Measurements from ENCODE around the gene ZC3H11A. TPM values are rescaled to one million over a fixed set of nuclear protein-coding genes. Genes with fewer than 3 reads are reported as not detected.
A peak's percentile ranks its signal among the peaks of the same experiment; 100 is the strongest.
"Not testable (repeated sequence)": the region's sequence is repeated elsewhere in the genome, so short reads cannot be mapped to it uniquely, and the experiment has no call there.

Gene ZC3H11A
- total RNA-seq, 1 donor from 2014 or later, result 91.6 TPM

DNA sequence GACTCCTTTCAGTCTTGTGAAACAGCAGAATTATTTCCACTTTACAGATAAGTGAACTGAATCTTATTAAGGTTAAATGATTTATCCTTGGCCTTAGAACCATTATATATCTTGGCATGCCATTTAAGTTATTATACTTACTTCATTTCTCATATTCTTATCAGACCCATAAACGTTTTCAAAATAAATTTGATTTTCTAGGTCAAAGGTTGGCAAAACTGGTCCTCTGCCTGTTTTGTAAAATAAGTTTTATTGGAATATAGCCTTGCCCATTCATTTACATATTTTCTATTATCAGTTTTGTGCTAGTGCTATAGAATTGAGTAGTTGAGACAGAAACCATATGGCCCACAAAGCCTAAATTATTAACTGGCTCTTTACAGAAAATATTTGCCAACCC, 33.1 kb downstream of the ZC3H11A start:
- no peaks in the 10 kb centered on the region for H3K9me3 Mint-ChIP-seq
- no peaks in the 10 kb centered on the region for H3K27me3 Mint-ChIP-seq
- H3K36me3 Mint-ChIP-seq (ENCODE audit: low read depth), result peaks cover 74% of the 10 kb centered on the region
- no peak for ATAC-seq (ENCODE audit: low read depth)
- CTCF ChIA-PET, result no interaction called here
- no peak overlapping the region for H3K27ac Mint-ChIP-seq
- POLR2A ChIA-PET, result no interaction called here
- no peak overlapping the region for H3K4me3 Mint-ChIP-seq
- H3K4me1 Mint-ChIP-seq, result peaks cover 7% of the 10 kb centered on the region
- TF ChIP-seq, protein P1, sequence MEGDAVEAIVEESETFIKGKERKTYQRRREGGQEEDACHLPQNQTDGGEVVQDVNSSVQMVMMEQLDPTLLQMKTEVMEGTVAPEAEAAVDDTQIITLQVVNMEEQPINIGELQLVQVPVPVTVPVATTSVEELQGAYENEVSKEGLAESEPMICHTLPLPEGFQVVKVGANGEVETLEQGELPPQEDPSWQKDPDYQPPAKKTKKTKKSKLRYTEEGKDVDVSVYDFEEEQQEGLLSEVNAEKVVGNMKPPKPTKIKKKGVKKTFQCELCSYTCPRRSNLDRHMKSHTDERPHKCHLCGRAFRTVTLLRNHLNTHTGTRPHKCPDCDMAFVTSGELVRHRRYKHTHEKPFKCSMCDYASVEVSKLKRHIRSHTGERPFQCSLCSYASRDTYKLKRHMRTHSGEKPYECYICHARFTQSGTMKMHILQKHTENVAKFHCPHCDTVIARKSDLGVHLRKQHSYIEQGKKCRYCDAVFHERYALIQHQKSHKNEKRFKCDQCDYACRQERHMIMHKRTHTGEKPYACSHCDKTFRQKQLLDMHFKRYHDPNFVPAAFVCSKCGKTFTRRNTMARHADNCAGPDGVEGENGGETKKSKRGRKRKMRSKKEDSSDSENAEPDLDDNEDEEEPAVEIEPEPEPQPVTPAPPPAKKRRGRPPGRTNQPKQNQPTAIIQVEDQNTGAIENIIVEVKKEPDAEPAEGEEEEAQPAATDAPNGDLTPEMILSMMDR (IDR thresholded peaks at IDR 0.05), result no peak
- DNase-seq, result no peak
- intact Hi-C loops (cut with micrococcal nuclease), result no loop called here

DNA sequence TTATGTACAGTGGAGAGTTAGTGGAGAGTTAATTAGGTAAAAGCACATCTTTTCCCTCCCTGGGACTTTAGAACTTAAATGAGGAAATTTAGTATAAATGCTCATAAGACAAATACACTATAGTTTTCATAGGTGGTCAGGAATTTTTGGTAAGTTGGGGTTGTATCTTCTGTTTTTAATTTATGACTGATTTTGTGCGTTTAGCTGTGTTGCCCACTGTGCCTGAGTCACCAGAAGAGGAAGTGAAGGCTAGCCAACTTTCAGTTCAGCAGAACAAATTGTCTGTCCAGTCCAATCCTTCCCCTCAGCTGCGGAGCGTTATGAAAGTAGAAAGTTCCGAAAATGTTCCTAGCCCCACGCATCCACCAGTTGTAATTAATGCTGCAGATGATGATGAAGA, 33.8 kb downstream of the ZC3H11A start:
- DNase-seq; H3K4me3 Mint-ChIP-seq; intact Hi-C loops (cut with micrococcal nuclease); H3K27me3 Mint-ChIP-seq; ATAC-seq (ENCODE audit: low read depth); H3K9me3 Mint-ChIP-seq; H3K4me1 Mint-ChIP-seq; CTCF ChIA-PET; POLR2A ChIA-PET: not testable (repeated sequence)
- peaks cover 76% of the 10 kb centered on the region for H3K36me3 Mint-ChIP-seq (ENCODE audit: low read depth)
- H3K27ac Mint-ChIP-seq, result peak overlapping the region; percentile 38

DNA sequence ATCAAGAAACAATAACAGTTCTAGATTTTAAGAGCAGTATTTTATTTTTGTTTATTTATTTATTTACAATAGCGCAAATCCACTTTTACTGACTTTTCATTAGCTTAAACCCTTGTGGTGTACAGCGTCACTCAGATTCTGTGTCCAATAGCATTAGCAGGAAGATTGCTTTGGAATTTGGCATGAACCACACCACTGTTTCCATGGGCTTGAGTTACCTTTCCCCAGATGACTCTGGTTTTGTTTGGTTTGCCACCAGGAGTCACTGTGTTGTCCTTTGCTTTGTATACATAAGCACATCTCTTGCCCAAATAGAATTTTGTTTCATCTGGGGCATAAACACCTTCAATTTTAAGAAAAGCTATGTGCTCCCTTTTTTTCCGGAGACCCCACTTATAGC, 40.1 kb downstream of the ZC3H11A start:
- ATAC-seq (ENCODE audit: low read depth) (no peak), DNase-seq (no peak)
- Mint-ChIP-seq H3K4me1 (no peaks in the 10 kb centered on the region), H3K27ac (no peak overlapping the region), H3K27me3 (no peaks in the 10 kb centered on the region), H3K36me3 (ENCODE audit: low read depth) (peaks cover 84% of the 10 kb centered on the region), H3K4me3 (no peak overlapping the region), H3K9me3 (no peaks in the 10 kb centered on the region)
- TF ChIP-seq, protein P1 (IDR thresholded peaks at IDR 0.05), result no peak
- CTCF ChIA-PET, result no interaction called here
- POLR2A ChIA-PET, result no interaction called here
- intact Hi-C loops (cut with micrococcal nuclease), result no loop called here

DNA sequence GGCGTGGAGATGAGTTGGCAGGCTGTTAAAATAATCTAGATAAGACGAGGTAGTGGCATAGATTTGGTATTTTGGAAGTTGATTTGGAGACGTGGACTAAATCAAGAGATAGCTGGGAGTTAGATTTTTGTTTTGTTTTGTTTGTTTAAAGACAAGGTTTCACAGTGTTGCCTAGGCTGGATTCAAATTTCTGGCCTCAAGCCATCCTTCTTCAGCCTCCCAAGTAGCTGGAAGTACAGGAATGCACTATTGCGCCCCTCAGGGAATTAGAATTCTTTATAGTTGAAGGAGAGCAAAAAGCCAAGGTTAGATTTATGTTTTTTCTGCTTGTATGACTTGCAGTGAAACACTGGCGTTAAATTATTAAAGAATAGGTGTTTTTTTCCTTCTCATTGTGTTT, 43.7 kb downstream of the ZC3H11A start:
- no peak for DNase-seq

DNA sequence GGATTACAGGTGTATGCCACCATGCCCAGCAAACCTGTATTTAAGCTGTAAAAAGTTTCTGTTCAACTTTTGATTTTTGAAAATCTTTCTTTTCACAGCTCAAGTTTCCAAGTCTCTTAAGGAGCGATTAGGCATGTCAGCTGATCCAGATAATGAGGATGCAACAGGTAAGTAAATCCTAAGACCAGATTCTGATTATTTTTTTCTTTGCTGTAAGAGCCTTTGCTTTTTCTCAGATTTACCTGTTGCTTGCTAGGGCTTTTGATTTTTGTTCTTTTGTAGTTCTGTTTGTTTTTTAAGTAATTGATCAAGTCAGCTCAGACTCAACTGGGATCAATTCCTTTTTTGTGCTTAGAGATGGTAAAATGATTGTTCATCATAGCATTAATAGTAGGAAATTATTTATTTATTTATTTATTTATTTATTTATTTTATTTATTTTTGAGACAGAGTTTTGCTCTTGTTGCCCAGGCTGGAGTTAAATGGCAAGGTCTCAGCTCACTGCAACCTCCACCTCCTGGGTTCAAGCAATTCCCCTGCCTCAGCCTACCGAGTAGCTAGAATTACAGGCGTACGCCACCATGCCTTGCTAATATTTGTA, 44.9 kb downstream of the ZC3H11A start:
- no peaks in the 10 kb centered on the region for H3K4me1 Mint-ChIP-seq
- no peak for ATAC-seq (ENCODE audit: low read depth)
- POLR2A ChIA-PET, result no interaction called here
- TF ChIP-seq, protein P1 (IDR thresholded peaks at IDR 0.05), result no peak
- peaks cover 83% of the 10 kb centered on the region for H3K36me3 Mint-ChIP-seq (ENCODE audit: low read depth)
- no peak overlapping the region for H3K4me3 Mint-ChIP-seq
- DNase-seq, result no peak
- no peaks in the 10 kb centered on the region for H3K27me3 Mint-ChIP-seq
- no peaks in the 10 kb centered on the region for H3K9me3 Mint-ChIP-seq
- no peak overlapping the region for H3K27ac Mint-ChIP-seq
- CTCF ChIA-PET, result no interaction called here
- intact Hi-C loops (cut with micrococcal nuclease), result no loop called here

More for the DNA sequence above, 43.7 kb downstream of the ZC3H11A start:
- Mint-ChIP-seq H3K9me3 (no peaks in the 10 kb centered on the region), H3K27me3 (no peaks in the 10 kb centered on the region), H3K27ac (no peak overlapping the region), H3K4me1 (no peaks in the 10 kb centered on the region), H3K36me3 (ENCODE audit: low read depth) (peaks cover 86% of the 10 kb centered on the region), H3K4me3 (no peak overlapping the region)
- TF ChIP-seq, protein P1 (IDR thresholded peaks at IDR 0.05), result no peak
- ATAC-seq (ENCODE audit: low read depth), result no peak
- CTCF ChIA-PET, result no interaction called here
- intact Hi-C loops (cut with micrococcal nuclease), result no loop called here
- POLR2A ChIA-PET, result no interaction called here

DNA sequence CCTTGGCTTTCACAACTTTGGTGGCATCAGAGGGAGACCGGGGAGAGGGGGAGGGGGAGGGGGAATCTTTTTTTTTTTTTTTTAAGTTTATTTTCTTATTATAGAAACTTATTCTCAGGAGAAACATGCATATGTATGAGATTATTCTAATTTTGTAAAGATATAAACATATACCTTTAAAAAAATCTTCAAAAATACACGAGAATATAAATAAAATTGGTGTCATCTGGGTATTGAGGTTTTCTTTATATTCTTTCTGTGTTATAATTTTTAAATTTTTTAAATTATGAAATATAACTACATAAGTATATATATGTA, 47.1 kb downstream of the ZC3H11A start:
- ATAC-seq (ENCODE audit: low read depth) (no peak), DNase-seq (no peak)
- Mint-ChIP-seq H3K36me3 (ENCODE audit: low read depth) (peaks cover 82% of the 10 kb centered on the region), H3K4me1 (no peaks in the 10 kb centered on the region), H3K27me3 (no peaks in the 10 kb centered on the region), H3K27ac (no peak overlapping the region), H3K4me3 (no peak overlapping the region), H3K9me3 (no peaks in the 10 kb centered on the region)
- ChIA-PET CTCF (no interaction called here), POLR2A (no interaction called here)
- intact Hi-C loops (cut with micrococcal nuclease), result no loop called here
- TF ChIP-seq, protein P1 (IDR thresholded peaks at IDR 0.05), result no peak
